Natural killer cell (primary cell): ENCODE measurements around the gene GTF3C4. TPM values are rescaled to one million over a fixed set of nuclear protein-coding genes. Genes with fewer than 3 reads are reported as not detected.

Experiments
- ATAC-seq, 3 donors: fragments of 150-1000 bp in 2 of 3; fragments of 200-7000 bp in 1 of 3; cut with Tn5 transposase; 1 replicate in 1 of 3; 2 replicates in 2 of 3; pipeline ENCODE4 v1.10.0; 2021; ENCODE audit warnings: mild to moderate bottlenecking in 2 of 3, moderate library complexity in 2 of 3
- DNase-seq, 2 donors: peaks; one replicate each; pipeline versions ENCODE4 v3.0.0 to v3.0.0-alpha.2; 2013 to 2021; ENCODE audit warnings: mixed read lengths in 1 of 2
- H3K27ac ChIP-seq: one replicate; pipeline ENCODE4 v1.5.1; 2013; ENCODE audit warnings: mild to moderate bottlenecking, low read length
- H3K27me3 ChIP-seq: one replicate; pipeline ENCODE4 v1.6.1; 2013; ENCODE audit warnings: low read length; ENCODE audit not compliant: control insufficient read depth, insufficient read depth
- H3K36me3 ChIP-seq: one replicate; pipeline ENCODE4 v1.6.1; 2013; ENCODE audit warnings: low read length; ENCODE audit not compliant: control insufficient read depth, insufficient read depth
- H3K4me1 ChIP-seq: one replicate; pipeline ENCODE4 v1.6.1; 2013; ENCODE audit warnings: low read length; ENCODE audit not compliant: control insufficient read depth, insufficient read depth
- H3K4me3 ChIP-seq: one replicate; pipeline ENCODE4 v1.5.1; 2013; ENCODE audit warnings: low read length
- H3K9me3 ChIP-seq: one replicate; pipeline ENCODE4 v1.6.1; 2013; ENCODE audit warnings: low read length; ENCODE audit not compliant: control insufficient read depth, insufficient read depth
- H3K27ac Mint-ChIP-seq, 2 donors: one replicate each; pipeline ENCODE4 v1.8.0; 2022; ENCODE audit warnings: mild to moderate bottlenecking in 2 of 2, mixed read lengths in 2 of 2, moderate library complexity in 1 of 2
- H3K27me3 Mint-ChIP-seq, 2 donors: one replicate each; pipeline ENCODE4 v1.8.0; 2022; ENCODE audit warnings: low read depth in 2 of 2, mixed read lengths in 2 of 2
- H3K36me3 Mint-ChIP-seq: one replicate; pipeline ENCODE4 v1.8.0; 2022; ENCODE audit warnings: mixed read lengths
- H3K4me1 Mint-ChIP-seq, 2 donors: one replicate each; pipeline ENCODE4 v1.8.0; 2022; ENCODE audit warnings: mixed read lengths in 2 of 2
- H3K4me3 Mint-ChIP-seq: one replicate; pipeline ENCODE4 v1.8.0; 2022; ENCODE audit warnings: mild to moderate bottlenecking, moderate library complexity, mixed read lengths
- H3K9me3 Mint-ChIP-seq, 2 donors: one replicate each; pipeline ENCODE4 v1.8.0; 2022; ENCODE audit warnings: mixed read lengths in 2 of 2
- CTCF ChIP-seq: fragments of 200-600 bp; IDR thresholded peaks from one replicate; pipeline ENCODE4 v1.8.0; 2022; ENCODE audit warnings: antibody characterized with exemption
- WGBS: methylation state at CpG from one replicate; pipeline ENCODE4 v1.1.7; 2013; ENCODE audit warnings: missing lambda C conversion rate; ENCODE audit not compliant: insufficient coverage; 5-methylcytosine and 5-hydroxymethylcytosine counted together
- intact Hi-C: fragments of 100-400 bp; cut with micrococcal nuclease; formaldehyde crosslinking; loops from one replicate; pipeline ENCODE4 v1.14.2; 2022
- total RNA-seq, 4 donors: library from RNA; stranded (reverse); fragments of 120-200 nt in 1 of 4; gene quantifications; one replicate each; pipeline versions ENCODE4 v1.2.3 to v1.2.4, GENCODE V29; 2013 to 2022

Gene GTF3C4
- total RNA-seq, 3 donors from 2014 or later (not counting 1 experiment from before 2014, with no cell fraction given), result 11.0 to 12.7 (median 12.6) TPM

DNA sequence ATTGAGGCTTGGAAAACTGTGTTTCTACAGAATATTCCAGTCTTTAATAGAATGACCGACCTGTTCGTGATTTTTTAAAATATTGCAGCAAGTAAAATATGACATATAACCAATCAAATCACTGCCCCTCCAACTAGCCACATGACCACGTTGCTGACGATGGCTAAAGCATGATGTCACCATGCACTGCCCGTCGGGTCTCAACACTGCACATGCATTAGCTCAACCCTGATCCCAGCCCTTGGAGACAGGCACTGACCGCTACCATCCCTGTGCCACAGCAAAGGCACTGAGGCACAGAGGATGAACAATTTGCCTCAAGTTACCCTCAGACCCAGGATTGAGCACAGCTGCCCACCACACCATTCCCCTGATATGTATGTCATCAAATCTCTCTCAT is 14.0 kb upstream of the GTF3C4 start:
- Mint-ChIP-seq H3K27me3 (no peaks in the 10 kb centered on the region), H3K4me3 (no peak overlapping the region), H3K9me3 (no peaks in the 10 kb centered on the region), H3K27ac (no peak overlapping the region), H3K36me3 (no peaks in the 10 kb centered on the region), H3K4me1 (no peaks in the 10 kb centered on the region)
- Histone ChIP-seq H3K4me3 (no peak overlapping the region), H3K27me3 (no peaks in the 10 kb centered on the region), H3K27ac (no peak overlapping the region), H3K4me1 (no peaks in the 10 kb centered on the region), H3K36me3 (peaks cover 40% of the 10 kb centered on the region), H3K9me3 (no peaks in the 10 kb centered on the region)
- 92% methylated on average over 7 of the region's 7 CpGs for WGBS
- DNase-seq (no peak), ATAC-seq (no peak)
- TF ChIP-seq CTCF, result no peak
- intact Hi-C loops, result no loop called here

- no peak for DNase-seq
- Mint-ChIP-seq H3K4me3 (no peak overlapping the region), H3K9me3 (no peaks in the 10 kb centered on the region), H3K4me1 (no peaks in the 10 kb centered on the region), H3K36me3 (no peaks in the 10 kb centered on the region), H3K27me3 (no peaks in the 10 kb centered on the region), H3K27ac (no peak overlapping the region)
- TF ChIP-seq CTCF, result no peak
- 95% methylated on average over 12 of the region's 12 CpGs for WGBS
- Histone ChIP-seq H3K27ac (no peak overlapping the region), H3K9me3 (no peaks in the 10 kb centered on the region), H3K4me1 (no peaks in the 10 kb centered on the region), H3K4me3 (no peak overlapping the region), H3K36me3 (peaks cover 34% of the 10 kb centered on the region), H3K27me3 (no peaks in the 10 kb centered on the region)
- intact Hi-C loops, result no loop called here
- no peak for ATAC-seq
These were observed 7.9 kb upstream of the GTF3C4 start for GRCh38 chr9:132662152-132662945.

DNA sequence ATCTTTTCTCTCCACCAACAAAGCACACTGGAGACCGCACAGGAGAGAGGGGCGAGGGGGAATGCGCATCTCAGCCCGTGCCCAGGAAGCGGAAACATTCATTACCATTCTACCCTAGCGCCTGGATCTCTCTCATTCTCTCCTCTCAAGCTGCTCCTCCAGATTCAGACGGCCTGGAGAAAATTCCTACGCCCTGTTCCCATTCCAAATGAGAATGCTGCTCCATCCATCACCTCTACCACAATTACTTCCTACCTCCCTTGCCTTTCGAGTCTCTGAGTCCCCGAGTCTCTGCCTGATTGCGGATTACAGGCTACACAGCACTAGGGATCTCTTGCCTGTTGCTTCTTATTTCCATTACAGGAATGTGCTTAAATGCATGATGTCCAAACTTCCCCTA is 7.1 kb upstream of the GTF3C4 start:
- Mint-ChIP-seq H3K36me3 (no peaks in the 10 kb centered on the region), H3K9me3 (no peaks in the 10 kb centered on the region), H3K4me1 (peaks cover 2 to 5% of the 10 kb centered on the region in 2 donors), H3K27me3 (no peaks in the 10 kb centered on the region), H3K27ac (no peak overlapping the region), H3K4me3 (no peak overlapping the region)
- Histone ChIP-seq H3K36me3 (peaks cover 27% of the 10 kb centered on the region), H3K9me3 (no peaks in the 10 kb centered on the region), H3K4me3 (no peak overlapping the region), H3K27me3 (no peaks in the 10 kb centered on the region), H3K27ac (no peak overlapping the region), H3K4me1 (no peaks in the 10 kb centered on the region)
- ATAC-seq, result no peak
- no peak for DNase-seq
- 94% methylated on average over 10 of the region's 11 CpGs for WGBS
- intact Hi-C loops, result no loop called here
- no peak for TF ChIP-seq CTCF

GRCh38 chr9:132663851-132664250 is 6.4 kb upstream of the GTF3C4 start:
- DNase-seq (no peak), ATAC-seq (no peak)
- Histone ChIP-seq H3K4me1 (no peaks in the 10 kb centered on the region), H3K27me3 (no peaks in the 10 kb centered on the region), H3K27ac (no peak overlapping the region), H3K4me3 (no peak overlapping the region), H3K36me3 (peaks cover 22% of the 10 kb centered on the region), H3K9me3 (no peaks in the 10 kb centered on the region)
- intact Hi-C loops, result no loop called here
- no peaks in the 10 kb centered on the region for H3K36me3 Mint-ChIP-seq
- no peak for TF ChIP-seq CTCF
- H3K4me1 Mint-ChIP-seq, result peaks cover 6% of the 10 kb centered on the region in 2 donors
- H3K27me3 Mint-ChIP-seq, result no peaks in the 10 kb centered on the region
- no peaks in the 10 kb centered on the region for H3K9me3 Mint-ChIP-seq
- H3K4me3 Mint-ChIP-seq, result no peak overlapping the region
- H3K27ac Mint-ChIP-seq, result no peak overlapping the region
- WGBS, result 88% methylated on average over 2 of the region's 2 CpGs
